IPS-15b (cell line): ENCODE measurements around the gene SLC35B4.
"Not testable (repeated sequence)": the region's sequence is repeated elsewhere in the genome, so short reads cannot be mapped to it uniquely, and the experiment has no call there.

ENCODE experiments used
- H3K27me3 ChIP-seq: one replicate; pipeline ENCODE4 v1.6.1; 2013; ENCODE audit warnings: low read length; ENCODE audit not compliant: control insufficient read depth, insufficient read depth
- H3K36me3 ChIP-seq: one replicate; pipeline ENCODE4 v1.6.1; 2013; ENCODE audit warnings: low read length; ENCODE audit not compliant: control insufficient read depth, insufficient read depth
- H3K4me1 ChIP-seq: one replicate; pipeline ENCODE4 v1.6.1; 2013; ENCODE audit warnings: mild to moderate bottlenecking, low read length; ENCODE audit not compliant: control insufficient read depth, insufficient read depth
- H3K4me3 ChIP-seq: one replicate; pipeline ENCODE4 v1.5.1; 2013; ENCODE audit warnings: low read depth, low read length
- H3K9ac ChIP-seq: one replicate; pipeline ENCODE4 v1.6.1; 2013; ENCODE audit warnings: low read depth, mild to moderate bottlenecking, low read length
- H3K9me3 ChIP-seq: one replicate; pipeline ENCODE4 v1.6.1; 2013; ENCODE audit warnings: mild to moderate bottlenecking, low read length; ENCODE audit not compliant: control insufficient read depth, insufficient read depth

Gene SLC35B4

DNA sequence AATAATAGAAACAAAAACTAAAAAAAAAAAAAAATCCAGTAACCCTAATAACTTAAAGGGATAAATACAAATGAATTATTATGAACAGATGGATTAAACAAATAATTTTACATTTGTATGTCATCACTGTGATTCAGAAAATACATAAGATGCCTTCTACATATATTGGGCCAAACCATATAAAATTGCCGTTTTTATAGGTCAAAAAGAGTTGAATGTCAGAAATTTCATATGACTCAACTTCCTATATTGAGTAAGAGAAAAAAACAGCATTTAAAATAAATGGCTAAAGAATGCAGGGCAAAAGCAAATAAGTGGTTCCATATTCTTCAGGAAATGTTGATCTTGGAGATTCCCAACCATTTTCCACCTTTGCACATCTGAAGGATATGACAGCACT lies 9.4 kb downstream of the SLC35B4 start:
- Histone ChIP-seq H3K36me3 (no peaks in the 10 kb centered on the region), H3K27me3 (no peaks in the 10 kb centered on the region), H3K4me1 (no peaks in the 10 kb centered on the region)

DNA sequence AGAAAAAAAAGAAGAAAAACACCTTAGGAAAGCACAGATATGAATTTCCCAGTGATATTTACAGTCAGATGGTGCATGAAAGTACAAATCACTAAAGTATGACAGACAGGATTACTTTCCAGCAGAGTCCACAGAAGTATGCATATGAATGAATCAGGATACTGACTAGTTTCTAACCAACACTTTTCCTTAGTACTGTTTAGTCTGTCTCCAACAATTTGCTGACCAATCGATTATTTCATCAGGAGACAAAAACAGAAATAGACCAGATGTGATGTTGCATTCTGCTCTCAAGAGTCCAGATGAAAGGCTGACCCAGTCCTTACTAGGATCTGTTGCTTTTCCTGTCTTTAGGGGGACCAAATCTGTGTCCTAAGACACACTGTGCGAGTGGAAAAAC lies 14.6 kb downstream of the SLC35B4 start:
- H3K4me3 ChIP-seq, result no peak overlapping the region
- peaks cover 3% of the 10 kb centered on the region for H3K4me1 ChIP-seq
- H3K36me3 ChIP-seq, result peaks cover 6% of the 10 kb centered on the region
- no peaks in the 10 kb centered on the region for H3K27me3 ChIP-seq
- H3K9me3 ChIP-seq, result no peaks in the 10 kb centered on the region
- H3K9ac ChIP-seq, result no peak overlapping the region

More for the DNA sequence above, 9.4 kb downstream of the SLC35B4 start:
- Histone ChIP-seq H3K9ac (no peak overlapping the region), H3K9me3 (no peaks in the 10 kb centered on the region), H3K4me3 (no peak overlapping the region)

DNA sequence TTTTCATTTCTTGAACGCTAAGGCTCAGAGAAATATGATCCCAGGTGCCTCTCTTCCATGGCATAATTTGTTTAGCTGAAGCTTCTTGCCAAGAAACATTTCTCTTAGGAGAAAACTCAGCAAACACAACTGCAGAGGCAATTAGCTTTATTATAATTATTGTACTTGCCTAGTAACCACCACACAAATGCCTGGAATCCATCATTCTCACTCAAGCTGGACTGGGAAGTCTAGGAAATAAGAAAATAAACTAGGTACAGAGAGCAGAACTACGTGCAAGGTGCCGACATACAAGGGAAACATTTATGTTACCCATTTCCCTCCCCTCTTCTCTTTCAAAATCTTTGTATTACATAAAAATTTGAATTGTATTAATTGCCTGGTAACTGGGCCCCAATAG lies 15.1 kb downstream of the SLC35B4 start:
- peaks cover 6% of the 10 kb centered on the region for H3K36me3 ChIP-seq
- no peaks in the 10 kb centered on the region for H3K27me3 ChIP-seq

DNA sequence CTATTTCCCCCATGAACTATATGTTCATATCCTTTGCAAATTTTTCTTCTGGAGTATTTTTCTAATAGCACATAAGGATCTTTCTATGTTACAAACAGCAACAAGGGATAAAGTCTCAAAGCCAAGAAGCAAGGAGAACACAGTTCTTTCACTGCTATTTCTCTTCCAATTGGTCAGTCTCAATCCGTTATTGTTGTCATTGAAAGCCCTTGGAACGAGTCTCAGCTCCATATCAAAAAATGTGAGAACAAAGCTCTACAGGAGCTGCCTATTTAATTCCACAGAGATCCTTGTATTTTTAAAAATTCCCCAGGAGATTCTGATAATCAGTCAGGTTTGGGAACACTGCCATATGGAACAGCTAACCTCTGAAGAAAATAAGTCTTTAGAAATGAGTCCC lies 15.7 kb downstream of the SLC35B4 start:
- Histone ChIP-seq H3K9ac (no peak overlapping the region), H3K9me3 (no peaks in the 10 kb centered on the region), H3K4me3 (no peak overlapping the region), H3K4me1 (peaks cover 3% of the 10 kb centered on the region), H3K36me3 (peaks cover 6% of the 10 kb centered on the region), H3K27me3 (no peaks in the 10 kb centered on the region)

More for the DNA sequence above, 15.1 kb downstream of the SLC35B4 start:
- H3K9me3 ChIP-seq, result no peaks in the 10 kb centered on the region
- peaks cover 3% of the 10 kb centered on the region for H3K4me1 ChIP-seq
- no peak overlapping the region for H3K9ac ChIP-seq
- H3K4me3 ChIP-seq, result no peak overlapping the region

DNA sequence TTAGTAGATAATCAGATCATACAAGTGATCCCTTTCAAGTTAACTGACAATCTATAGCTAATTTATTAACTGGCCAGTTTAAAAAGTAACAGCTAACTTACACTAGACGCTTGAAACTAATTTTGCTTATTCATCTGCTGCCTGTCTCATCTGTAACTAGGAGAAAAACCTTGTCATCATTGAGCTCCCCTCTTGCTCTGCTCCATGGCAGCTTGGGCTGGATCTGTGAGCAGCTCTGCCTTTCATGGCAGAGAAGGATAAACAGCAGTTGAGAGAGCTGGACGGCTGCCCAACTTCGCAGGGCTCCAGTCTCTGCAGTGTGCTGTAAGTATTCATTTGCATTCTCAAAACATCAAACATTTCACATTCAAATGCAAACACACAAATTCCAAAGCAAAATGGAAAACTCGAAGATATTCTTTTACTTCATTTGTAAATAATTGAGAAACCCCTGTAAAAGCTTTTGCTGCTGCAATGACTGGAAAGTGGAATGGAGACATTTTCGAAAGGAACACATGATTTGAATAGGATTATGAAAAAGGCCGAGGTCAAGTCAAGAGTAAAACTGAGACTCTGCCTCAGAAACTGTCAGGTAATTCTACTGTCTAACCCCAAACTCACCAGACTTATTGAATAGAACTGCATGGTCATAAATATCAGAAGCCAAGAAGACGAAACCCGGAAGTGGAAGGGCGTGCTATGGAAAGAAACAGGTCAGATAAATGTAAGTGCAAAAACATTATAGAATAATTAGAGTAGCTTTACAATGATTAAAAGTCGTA lies 17.6 kb downstream of the SLC35B4 start:
- H3K9me3 ChIP-seq, result no peaks in the 10 kb centered on the region
- H3K4me1 ChIP-seq, result peaks cover 3% of the 10 kb centered on the region
- no peaks in the 10 kb centered on the region for H3K27me3 ChIP-seq
- peaks cover 15% of the 10 kb centered on the region for H3K36me3 ChIP-seq
- no peak overlapping the region for H3K4me3 ChIP-seq
- H3K9ac ChIP-seq, result no peak overlapping the region

DNA sequence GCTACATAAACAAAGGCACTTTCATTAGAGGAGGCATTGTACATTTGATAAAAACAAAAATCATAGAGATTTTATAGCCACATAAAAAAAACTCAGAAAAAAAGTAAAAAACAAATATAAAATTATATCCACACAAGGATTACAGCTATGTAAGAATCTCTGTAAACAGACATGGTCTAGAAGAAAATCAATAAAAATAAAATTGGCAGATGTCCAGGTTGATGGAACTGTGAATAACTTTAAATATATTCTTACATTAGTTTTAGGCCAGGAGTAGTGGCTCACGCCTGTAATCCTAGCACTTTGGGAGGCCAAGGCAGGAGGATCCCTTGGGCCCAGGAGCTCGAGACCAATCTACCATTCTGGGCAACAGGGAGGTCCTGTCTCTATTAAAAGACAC lies 19.2 kb downstream of the SLC35B4 start:
- no peaks in the 10 kb centered on the region for H3K27me3 ChIP-seq
- no peak overlapping the region for H3K4me3 ChIP-seq
- H3K9ac ChIP-seq, result no peak overlapping the region
- no peaks in the 10 kb centered on the region for H3K9me3 ChIP-seq
- H3K4me1 ChIP-seq, result peaks cover 3% of the 10 kb centered on the region
- H3K36me3 ChIP-seq, result peaks cover 15% of the 10 kb centered on the region

DNA sequence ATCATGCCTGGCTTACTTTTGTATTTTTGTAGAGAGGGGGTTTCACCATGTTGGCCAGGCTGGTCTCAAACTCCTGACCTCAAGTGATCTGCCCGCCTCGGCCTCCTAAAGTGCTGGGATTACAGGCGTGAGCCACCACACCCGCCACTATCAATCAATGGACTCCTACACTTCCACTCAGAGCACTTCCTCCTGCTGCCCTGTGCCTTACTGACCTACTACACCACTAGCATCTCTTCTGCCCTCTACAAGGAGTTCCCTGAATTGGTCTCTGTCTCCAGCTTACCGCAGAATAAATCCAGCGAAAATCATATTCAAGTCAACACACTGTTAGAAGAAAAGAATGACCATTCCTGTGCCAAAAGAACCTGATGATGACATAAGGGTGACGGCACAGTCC lies 20.7 kb downstream of the SLC35B4 start:
- not testable (repeated sequence) for H3K4me1 ChIP-seq, H3K9me3 ChIP-seq, H3K4me3 ChIP-seq, H3K27me3 ChIP-seq, H3K36me3 ChIP-seq, H3K9ac ChIP-seq

DNA sequence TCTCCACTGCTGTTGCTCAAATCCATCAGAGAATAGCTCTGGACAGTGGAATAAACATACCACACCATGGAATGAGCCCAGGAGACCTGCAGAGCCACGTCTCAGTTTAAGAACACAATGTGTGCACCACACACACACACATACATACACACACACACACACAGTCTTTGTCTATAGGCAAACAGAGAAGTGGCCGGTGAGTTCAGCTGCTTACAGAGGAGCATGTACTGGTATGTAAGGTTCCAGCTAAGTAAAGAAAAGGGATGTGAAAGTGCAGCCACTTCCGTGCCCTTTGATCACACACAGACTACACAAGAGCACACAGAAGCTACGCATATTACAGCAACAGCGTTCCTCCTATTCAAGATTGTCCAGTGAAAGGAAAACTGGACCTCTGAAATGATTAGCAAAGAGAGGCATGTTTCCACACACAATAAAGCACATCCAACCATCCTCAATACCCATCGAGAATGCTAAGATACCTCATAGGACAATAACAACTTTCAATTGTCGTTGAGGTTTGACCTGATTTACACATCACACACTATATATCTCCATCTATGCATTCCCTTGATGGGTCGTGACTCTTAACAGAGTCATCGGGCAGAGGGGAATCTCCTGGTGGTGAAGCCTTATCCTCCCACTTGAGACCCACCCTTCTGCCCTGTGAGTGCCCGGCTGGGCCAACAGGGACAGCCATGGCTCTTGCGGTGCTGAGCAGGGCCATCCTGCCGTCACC lies 23.6 kb downstream of the SLC35B4 start:
- Histone ChIP-seq H3K4me1 (peaks cover 2% of the 10 kb centered on the region), H3K36me3 (peaks cover 9% of the 10 kb centered on the region), H3K27me3 (no peaks in the 10 kb centered on the region), H3K9me3 (no peaks in the 10 kb centered on the region), H3K4me3 (no peak overlapping the region), H3K9ac (no peak overlapping the region)

DNA sequence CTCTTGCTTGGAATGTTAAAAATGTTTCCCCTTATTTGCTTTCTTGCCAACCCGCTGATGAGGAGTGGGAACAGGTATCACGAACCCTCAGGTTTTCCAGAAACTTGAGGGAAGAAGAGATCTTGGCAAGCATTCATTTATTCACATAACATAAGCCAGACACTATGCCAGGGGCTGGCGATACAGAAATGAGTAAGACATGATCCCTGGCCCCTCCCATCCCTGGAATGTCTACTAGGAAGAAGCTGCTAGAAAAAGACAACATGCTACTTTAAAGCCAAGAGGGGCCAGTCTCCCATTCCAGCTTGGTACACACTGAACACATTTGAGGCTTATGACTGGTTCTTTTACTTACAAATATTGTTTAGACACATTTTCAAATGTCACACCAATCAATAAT lies 26.4 kb downstream of the SLC35B4 start:
- H3K9me3 ChIP-seq, result no peaks in the 10 kb centered on the region
- H3K36me3 ChIP-seq, result peaks cover 9% of the 10 kb centered on the region
- H3K4me3 ChIP-seq, result no peak overlapping the region
- no peak overlapping the region for H3K9ac ChIP-seq
- peaks cover 3% of the 10 kb centered on the region for H3K4me1 ChIP-seq
- no peaks in the 10 kb centered on the region for H3K27me3 ChIP-seq

DNA sequence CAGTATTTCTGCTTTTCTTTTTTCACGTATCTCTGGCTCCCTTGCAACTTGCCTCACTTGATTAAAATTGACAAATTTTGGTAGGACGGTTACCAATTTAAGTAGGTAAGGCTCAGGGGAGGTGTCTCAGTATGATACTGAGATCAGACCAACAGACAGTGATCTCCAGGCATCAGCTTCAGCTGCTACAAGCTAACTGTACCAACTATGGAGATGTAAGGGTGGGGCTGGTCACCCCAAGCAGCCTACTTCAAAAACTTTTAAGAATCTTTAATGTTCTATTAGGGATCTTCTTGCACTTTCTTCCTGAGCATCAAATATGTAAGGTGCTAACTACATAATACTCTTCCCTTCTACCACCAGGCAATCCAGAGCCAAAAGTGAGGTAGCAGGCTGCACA lies 26.9 kb downstream of the SLC35B4 start:
- H3K4me1 ChIP-seq, result peaks cover 3% of the 10 kb centered on the region
- H3K36me3 ChIP-seq, result peaks cover 7% of the 10 kb centered on the region
- H3K9me3 ChIP-seq, result no peaks in the 10 kb centered on the region
- H3K9ac ChIP-seq, result no peak overlapping the region
- no peak overlapping the region for H3K4me3 ChIP-seq
- no peaks in the 10 kb centered on the region for H3K27me3 ChIP-seq

DNA sequence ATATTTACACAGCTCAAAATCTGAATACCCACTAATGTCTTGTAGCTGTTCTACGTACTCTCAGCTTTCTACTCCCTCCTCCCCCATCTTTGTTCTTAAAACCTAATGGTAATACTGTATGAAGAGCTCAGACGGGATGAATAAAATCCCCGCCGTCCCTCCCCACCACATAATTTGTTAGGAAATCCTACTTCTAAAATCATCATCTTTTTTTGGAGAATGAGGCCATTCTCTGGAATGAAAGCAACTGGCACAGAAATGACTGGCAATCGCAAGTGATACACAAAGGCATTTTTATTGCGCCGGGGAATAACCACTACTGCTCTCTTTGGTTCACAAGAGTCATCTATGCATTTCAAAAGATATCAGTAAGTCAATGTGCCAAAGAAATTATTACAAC lies 27.3 kb downstream of the SLC35B4 start:
- no peaks in the 10 kb centered on the region for H3K27me3 ChIP-seq
- peaks cover 3% of the 10 kb centered on the region for H3K36me3 ChIP-seq
- H3K9me3 ChIP-seq, result no peaks in the 10 kb centered on the region
- no peak overlapping the region for H3K4me3 ChIP-seq
- peaks cover 3% of the 10 kb centered on the region for H3K4me1 ChIP-seq
- no peak overlapping the region for H3K9ac ChIP-seq
